LoVo (cell line): ENCODE data around the gene RAET1L.
"Not testable (repeated sequence)": the region's sequence is repeated elsewhere in the genome, so short reads cannot be mapped to it uniquely, and the experiment has no call there.

Experiments
- DNase-seq: peaks from one replicate; pipeline ENCODE4 v3.0.0-alpha.2; 2016; ENCODE audit warnings: low spot score

Gene RAET1L

GRCh38 chr6:150016324-150017185, 8.8 kb downstream of the RAET1L start:
- peak; percentile 73 for DNase-seq

GRCh38 chr6:150015281-150016001, 9.9 kb downstream of the RAET1L start:
- DNase-seq, result not testable (repeated sequence)

GRCh38 chr6:150014623-150015280, 10.6 kb downstream of the RAET1L start:
- DNase-seq, result not testable (repeated sequence)

GRCh38 chr6:150013785-150014622, 11.3 kb downstream of the RAET1L start:
- DNase-seq, result not testable (repeated sequence)

- not testable (repeated sequence) for DNase-seq
Observed at GRCh38 chr6:150012846-150013784, 12.2 kb downstream of the RAET1L start.

GRCh38 chr6:150008588-150008987, 16.7 kb downstream of the RAET1L start:
- DNase-seq, result peak; percentile 70

GRCh38 chr6:150006961-150007464, 18.3 kb downstream of the RAET1L start:
- peak; percentile 35 for DNase-seq

GRCh38 chr6:150005761-150006651, 19.3 kb downstream of the RAET1L start:
- no peak for DNase-seq

- DNase-seq, result peak; percentile 92
Observed at GRCh38 chr6:150004783-150005717, 20.3 kb downstream of the RAET1L start.

GRCh38 chr6:150004101-150004782, 21.1 kb downstream of the RAET1L start:
- DNase-seq, result no peak

GRCh38 chr6:150003599-150003998, 21.7 kb downstream of the RAET1L start:
- not testable (repeated sequence) for DNase-seq

- no peak for DNase-seq
Observed at GRCh38 chr6:150002710-150003109, 22.6 kb downstream of the RAET1L start.

GRCh38 chr6:150001295-150002008, 23.9 kb downstream of the RAET1L start:
- DNase-seq, result no peak

- no peak for DNase-seq
Observed at GRCh38 chr6:149999636-150000035, 25.7 kb downstream of the RAET1L start.

GRCh38 chr6:149995971-149996370, 29.4 kb downstream of the RAET1L start:
- DNase-seq, result no peak

- DNase-seq, result no peak
Observed at GRCh38 chr6:149995235-149995750, 30.0 kb downstream of the RAET1L start.

GRCh38 chr6:149991838-149992237, 33.5 kb downstream of the RAET1L start:
- DNase-seq, result no peak
